ENCODE measurements around the gene PHF23.

Gene PHF23

DNA sequence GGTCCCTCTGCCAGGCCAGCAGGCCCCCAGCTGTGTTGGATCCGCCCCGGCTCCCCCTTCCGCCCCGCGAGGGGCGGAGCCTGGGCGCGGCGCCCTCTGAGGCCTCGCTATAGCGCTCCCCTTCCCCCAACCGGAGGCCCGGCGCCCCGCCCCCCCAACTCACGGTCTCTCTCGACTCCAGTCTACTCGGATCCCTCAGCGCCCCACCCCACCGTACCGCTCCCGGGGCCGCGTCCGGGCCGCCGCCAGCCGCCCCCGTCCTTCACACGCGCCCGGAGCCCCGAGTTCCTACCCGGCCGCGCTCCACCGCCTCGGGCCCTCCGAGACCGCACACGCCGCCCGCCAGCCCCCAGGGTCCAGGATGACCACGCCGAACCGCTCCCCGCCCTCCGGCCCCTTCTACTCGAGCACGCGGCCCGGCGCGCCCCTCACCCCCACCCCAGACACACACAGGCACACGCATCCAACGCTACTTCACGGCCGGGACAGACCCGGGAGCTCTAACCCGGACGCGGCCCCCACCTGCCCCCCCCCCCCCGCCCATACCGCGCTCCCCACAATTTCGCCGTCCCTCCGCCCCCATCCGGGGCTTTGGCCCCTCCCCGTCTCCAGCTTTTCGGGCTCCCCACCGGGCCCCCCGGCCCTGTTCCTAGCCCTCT is 1.4 kb downstream of the PHF23 start:
- DNase-seq, result peak; percentile 78

DNA sequence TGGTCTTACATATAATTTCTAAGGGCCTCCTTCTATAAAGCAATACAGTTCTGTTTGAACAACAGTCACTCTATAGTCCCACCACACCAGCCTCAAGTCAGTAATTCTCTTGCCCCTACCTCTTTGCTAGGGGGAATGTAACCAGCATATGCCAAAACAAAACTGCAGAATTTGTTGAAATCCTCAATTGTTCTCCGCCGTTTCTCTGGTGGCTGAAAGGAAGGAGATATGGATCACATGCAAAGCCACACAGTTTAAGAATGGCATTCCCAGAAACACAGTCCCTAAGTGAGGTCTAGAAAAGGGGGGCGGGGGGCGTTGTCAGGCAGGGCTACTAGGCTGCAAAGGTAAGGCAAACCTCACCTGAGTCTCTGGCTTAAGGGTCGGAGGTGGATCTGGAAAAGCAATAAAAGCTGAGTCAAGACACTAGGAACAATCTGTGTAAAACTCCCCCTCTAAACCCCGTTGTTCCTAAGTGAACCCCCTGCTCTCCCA is 1.9 kb downstream of the PHF23 start:
- no peak for DNase-seq

DNA sequence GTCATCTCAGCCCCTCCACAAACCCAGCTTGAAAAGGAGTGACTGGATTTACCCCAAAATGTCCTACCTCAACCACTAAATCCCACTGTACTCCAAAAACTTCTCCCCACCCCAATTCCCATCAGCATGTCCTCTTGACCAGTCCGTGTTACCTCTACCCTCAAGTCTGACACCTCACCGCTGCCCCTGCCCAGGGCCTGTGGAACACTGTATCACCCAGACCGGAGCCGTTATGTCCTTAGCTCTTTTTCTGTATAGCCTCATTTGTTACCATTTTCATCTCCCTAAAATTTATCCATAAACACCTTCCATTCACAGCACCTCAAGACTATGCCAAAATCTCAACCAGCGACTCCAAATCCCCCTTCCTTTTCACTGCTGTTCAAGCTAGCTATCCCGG is 2.4 kb downstream of the PHF23 start:
- no peak for DNase-seq

DNA sequence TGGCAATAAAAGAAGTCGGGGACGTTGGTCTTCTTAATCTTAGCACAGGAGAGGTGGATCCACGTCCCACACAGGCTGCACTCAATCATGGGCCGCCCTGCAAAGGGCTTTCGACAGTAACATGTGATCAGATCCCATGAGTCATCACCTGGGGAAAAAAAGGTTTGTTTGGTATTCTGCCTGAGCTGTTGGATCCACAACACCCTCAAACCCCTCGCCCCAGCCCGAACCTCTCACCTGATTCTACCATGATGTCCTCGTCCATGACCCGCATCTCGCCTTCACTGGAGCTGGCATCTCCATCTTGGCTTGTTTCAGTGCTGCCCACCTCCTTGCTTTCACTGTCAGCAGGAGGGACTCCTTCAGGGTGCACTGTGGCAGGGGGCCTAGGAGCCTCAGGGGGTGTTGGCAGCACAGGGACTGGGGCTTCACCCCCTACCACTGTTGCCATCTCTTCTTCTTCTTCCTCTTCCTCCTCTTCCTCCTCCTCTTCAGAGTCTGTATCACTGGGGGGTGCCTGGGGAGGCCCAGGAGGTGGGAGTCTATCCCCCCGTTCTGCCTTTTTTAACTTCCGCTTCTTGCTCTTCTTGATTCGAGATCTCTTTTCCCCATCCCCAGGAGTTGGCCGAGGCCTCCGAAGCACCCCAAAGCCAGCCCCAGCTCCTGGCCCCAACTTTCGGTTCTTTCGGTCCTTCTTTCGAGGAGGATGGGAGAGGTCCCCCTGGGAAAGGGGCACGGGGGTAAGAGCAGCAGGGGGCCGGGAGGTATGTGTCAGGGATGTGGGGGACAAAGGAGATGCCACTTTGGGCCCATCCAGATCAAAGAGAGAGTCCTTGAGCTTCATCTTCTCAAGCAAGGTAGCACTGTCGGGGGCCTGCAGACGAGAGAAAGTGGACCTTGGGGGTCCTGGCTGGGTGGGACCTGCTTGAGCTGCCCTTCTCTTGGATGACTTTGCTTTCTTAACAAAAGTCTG is 3.3 kb downstream of the PHF23 start:
- no peak for DNase-seq

DNA sequence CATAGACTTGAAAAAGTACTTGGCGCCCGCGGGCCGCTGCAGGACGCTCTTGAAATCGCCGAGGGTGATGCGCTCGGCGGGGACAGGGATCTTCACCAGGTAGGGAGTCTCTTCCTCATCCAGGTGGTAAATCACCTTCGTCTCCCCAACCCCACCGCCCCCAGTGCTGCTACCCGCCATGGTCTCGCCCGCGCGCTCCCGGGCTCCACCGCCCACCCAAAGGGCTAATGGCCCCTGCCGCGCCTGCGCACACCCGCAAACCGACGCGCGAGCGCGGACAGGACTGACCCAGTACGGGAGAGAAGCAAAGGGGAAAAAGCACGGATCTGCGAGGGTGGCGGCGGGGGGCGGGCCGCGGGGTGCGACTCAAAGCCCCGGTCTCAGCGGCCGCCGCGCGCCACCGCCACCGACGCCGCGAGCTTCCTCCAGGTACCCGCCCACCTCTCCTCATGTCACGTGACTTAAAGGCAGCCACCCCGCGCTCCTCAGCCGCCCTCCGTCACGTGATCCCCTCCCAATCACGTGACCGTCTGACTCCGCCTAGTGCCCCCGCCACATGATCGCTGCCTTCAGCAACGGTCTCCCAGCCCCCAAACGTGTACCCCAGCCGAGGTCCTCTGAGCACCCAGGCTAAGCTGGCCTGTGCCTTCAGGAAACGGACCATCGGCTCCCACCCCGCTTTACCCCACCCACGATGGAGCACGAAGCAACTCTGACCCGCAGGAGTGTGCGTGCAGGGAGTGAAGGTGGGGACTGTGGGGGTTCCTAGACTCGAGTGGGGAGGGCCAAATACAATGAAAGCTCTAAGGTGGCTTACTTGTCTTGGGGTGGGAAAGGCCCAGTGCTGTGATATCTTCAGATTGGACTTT is 4.9 kb downstream of the PHF23 start, which contains the start of gene DVL2:
DVL2 (minus strand) TSS at position 435 of the 869 bp plus-strand sequence; CDS start at position 180, 255 bp downstream.
- peak; percentile 91 for DNase-seq

DNA sequence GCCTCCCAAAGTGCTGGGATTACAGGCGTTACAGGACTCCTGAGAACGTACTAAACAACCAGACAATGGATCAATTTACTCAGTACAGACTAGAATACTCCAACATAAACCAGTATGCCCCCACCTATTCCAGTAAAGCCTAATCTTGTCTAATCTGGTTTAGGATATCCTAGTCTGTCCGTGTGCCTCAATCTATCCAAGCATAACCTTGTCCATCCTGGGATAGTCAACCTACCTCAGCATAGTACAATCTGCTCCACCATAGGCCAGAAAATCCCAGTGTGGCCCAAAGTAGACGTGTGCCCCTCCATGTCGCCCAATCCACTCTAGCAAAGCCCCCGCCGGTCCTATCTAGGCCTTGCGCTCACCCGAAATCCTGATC is 5.6 kb downstream of the PHF23 start:
- no peak for DNase-seq

DNA sequence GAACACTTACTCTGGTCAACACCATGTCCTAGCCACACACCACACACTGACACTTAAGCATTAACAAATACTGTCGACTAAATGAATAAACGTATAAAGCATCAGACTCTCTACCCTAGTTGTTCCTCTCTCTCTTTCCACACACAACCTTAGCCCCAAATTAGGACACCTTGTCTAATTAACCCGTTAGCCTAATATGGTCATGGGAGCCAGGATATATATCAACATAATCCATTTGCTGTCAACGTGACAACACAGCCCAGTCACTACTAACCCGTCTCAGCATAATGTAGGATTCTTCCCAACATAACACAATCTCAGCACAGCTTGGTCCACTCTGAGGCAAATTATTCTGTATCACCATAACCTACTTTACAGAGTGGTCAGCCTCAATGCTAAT is 7.1 kb downstream of the PHF23 start:
- no peak for DNase-seq

DNA sequence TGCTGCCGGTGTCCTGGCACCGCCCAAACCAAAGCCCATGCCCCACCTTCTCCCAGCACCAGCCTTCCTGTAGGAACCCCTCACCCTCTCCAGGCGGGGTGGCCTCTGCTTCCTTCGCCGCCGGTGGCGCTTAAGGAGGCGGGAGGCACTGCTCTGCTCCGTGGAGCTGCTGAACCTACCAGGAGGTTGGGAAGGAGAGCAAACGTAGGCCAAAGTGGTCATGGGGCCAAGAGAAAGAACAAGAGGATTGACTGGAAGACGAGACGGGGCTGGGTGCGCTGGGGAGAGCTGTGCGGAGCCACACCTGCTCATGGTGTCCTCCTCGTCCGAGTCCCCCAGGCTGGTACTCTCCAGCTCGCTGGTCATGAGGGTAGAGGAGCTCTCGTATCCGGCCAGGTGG is 9.8 kb downstream of the PHF23 start:
- no peak for DNase-seq

DNA sequence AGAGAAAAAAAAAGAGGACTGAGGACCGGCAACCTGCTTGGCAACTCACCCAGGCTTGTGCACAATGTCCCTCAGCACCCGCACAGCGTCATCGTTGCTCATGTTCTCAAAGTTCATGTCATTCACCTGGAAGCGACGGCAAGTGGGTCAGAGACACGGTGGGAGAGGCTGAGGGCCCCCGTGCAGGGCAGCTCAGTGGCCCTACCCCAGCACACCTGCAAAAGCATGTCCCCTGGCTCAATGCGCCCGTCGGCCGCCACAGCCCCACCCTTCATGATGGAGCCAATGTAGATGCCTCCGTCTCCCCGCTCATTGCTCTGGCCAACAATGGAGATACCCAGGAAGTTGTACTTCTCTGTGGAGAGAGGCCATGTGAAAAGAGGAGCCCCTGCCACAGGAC is 10.3 kb downstream of the PHF23 start:
- no peak for DNase-seq

DNA sequence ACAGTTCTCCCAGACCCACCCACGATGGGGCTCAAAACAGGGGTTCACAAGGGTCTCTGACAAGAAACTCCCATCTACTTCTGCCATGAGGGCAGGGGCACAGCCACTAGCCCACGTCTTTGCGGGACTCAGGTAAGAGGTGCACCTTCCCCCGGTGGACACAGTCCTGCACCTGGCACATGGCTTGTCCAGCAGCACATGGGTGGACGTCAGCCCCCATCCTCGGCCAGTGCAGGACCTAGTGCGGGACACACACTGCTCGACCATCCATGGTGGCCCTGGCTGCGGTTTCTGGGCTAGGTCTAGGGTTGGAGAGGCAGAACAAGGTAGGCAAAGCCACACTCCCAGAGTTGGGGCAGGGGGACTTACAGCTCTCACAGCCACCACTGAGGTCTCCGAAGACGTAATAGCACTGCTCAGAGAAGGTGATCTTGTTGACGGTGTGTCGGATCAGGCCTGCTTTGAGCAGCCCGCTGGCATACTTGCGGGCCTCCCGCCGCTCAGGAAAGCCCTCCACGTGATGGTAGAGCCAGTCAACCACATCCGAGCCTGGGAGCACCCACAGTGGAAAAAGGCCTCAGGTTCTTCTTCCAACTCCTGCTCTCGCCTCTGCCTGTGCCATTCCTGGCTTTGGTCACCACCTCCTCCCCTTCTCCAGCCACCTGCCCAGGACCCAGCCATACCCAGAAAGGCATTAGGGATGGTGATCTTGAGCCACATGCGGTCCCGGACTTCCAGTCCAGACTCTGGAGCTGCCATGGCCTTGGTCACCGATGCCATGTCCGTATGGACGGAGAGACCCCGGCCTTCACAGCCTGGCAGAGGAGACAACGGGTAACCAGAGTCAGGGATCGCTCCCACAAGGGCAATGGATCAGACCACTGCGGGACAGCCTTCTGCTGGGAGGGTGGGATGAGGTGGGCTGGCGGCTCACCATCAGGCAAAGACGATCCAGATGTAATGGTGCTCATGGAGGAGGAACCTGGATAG is 12.2 kb downstream of the PHF23 start:
- DNase-seq, result no peak

DNA sequence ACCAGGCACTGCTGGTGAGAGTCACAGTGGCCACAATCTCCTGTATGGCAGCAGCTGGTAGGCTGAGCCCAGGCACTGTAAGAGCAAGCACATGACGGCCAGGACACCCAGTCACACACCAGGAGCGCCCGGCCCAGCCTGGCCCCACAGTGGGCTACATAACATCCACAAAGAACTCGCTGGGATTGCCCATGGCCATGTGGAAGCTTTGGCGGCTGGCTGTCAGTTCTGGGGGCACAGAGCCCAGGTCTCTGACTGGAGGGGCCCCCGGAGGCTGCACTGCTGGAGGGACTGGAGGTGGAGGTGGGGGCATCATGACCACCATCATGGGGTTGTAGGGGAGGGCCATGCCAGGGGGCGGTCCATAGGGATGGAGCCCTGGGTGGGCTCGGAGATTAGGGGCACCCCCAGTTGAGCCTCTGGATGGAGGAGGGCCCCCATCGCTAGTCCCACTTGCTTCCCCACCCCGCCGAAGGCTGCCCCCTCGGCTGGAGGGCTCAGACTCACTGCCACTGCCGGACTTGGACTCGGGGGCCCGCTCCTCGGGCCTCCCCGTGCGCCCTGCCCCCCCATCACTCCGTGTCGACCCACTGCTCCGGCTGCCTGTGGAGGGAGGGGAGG is 13.4 kb downstream of the PHF23 start:
- DNase-seq, result no peak

DNA sequence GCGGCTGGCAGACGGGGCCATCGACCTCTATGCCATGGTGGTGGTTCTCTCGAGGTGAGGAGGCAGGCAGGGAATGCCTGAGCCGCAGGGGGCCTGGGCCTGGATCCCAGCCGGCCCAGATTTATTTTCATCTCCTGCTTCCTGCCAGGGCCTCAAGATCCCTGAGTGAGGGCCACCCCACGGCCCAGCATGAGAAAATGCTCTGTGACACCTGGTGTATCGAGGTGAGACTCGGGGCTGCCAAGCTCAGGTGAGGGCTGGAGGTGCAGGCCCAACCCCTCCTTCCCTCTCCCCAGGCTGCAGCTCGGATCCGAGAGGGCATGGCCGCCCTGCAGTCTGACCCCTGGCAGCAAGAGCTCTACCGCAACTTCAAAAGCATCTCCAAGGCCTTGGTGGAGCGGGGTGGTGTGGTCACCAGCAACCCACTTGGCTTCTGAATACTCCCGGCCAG is 14.6 kb downstream of the PHF23 start:
- DNase-seq, result no peak

DNA sequence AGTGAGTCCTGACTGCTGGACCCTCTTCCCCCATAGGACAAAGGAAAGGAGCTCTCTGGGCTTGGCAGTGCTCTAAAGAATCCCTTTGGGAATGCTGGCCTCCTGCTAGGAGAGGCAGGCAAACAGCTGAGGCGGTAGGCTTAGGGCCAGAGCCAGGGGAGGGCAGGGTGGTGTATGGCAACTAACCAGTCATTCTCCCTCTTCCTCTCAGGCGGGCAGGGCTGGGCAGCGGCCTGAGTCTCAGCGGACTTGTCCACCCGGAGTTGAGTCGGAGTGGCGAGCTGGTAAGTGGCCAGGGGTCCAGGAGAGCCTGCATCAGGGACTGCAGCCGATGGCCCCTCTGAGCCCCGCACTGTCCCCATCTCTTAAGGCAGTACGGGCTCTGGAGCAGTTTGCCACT is 15.1 kb downstream of the PHF23 start:
- no peak for DNase-seq

DNA sequence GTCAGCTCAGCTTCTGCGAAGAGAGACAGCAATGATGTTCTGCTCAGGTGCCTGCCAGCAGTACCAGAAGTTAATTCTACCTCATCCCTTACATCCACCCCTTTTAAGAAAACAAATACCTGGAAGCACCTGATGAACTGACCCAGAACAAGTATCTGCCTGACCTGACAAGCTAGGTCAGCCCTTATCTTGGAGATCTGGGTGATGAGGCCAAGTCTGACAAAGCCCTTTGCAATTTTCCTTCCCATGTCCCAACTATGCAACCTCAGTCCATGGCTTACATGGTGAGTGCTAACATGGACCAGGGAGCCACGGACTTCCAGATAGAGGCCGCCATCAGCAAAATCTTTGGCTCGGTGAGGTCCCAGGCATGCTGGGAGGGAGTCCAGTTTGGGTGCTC is 15.9 kb downstream of the PHF23 start:
- no peak for DNase-seq

DNA sequence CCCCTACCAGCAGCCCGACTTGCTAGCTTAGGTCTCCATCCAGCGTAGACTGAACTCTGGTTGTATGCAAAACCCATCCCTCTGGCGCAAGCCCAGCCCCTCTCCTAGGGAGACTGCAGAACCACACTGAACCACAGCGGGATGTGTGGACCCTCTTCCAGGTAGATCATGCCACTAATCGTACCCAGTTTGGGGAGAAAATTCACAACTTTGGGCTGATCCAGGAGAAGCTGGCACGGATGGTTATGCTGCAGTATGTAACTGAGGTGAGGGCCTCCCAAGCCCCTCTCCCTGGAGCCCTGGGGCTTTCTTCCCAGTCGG is 16.3 kb downstream of the PHF23 start:
- DNase-seq, result no peak

DNA sequence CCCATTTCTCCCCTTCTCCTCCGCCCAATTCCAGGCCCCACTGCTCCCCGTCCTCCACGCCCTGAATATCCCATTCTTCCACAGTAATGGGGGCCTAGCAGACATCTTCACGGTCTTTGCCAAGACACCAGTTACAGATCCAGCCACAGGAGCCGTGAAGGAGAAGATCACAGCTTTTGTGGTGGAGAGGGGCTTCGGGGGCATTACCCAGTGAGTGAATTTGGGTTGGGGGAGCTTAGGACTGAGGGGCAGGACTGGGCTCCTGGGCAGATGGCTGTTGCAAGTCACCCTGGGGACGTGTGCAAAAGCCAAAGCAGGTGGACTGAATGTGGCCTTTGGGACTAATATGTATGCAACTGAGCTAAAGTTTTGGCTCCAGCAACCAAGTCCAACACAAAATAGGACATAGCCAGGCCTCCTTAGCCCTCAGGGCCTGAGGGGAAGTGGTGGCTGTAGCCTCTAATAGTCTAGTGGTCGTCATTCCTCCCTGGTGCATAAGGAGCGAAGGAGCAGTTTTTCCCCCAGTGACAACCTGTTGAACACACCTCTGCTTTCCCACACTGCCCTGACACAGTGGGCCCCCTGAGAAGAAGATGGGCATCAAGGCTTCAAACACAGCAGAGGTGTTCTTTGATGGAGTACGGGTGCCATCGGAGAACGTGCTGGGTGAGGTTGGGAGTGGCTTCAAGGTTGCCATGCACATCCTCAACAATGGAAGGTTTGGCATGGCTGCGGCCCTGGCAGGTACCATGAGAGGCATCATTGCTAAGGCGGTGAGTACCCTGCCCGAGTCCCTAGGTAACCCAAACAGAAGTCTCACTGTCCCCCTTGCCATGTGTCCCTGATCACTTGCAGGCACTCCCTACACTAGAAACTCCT is 16.9 kb downstream of the PHF23 start:
- no peak for DNase-seq

DNA sequence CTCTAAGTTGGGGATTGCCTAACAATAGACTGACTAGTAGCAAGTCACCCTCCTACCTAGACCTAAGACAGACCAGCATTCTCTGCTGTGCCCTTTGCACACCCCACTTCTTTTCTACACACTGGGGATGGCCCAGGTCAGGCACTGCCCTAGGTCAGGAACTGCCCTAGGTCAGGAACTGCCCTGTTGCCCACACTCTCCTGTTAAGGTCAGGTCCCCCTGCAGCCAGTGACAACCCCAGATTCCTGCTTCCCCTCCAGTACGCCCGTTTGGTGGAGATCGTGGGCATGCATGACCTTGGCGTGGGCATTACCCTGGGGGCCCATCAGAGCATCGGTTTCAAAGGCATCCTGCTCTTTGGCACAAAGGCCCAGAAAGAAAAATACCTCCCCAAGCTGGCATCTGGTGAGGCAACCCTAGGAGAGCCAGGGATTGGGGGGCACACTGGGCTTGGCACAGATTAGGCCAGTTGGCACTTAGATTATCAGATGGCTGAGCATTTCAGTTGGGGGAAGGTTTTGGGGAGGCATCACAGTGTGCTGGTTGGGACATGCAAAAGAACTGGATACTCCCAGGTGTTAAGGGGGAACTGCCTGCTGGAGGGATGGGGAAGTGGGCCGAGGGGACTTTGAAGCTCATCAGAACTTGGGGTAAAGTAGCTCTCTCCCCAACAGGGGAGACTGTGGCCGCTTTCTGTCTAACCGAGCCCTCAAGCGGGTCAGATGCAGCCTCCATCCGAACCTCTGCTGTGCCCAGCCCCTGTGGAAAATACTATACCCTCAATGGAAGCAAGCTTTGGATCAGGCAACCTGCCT is 17.8 kb downstream of the PHF23 start:
- no peak for DNase-seq

DNA sequence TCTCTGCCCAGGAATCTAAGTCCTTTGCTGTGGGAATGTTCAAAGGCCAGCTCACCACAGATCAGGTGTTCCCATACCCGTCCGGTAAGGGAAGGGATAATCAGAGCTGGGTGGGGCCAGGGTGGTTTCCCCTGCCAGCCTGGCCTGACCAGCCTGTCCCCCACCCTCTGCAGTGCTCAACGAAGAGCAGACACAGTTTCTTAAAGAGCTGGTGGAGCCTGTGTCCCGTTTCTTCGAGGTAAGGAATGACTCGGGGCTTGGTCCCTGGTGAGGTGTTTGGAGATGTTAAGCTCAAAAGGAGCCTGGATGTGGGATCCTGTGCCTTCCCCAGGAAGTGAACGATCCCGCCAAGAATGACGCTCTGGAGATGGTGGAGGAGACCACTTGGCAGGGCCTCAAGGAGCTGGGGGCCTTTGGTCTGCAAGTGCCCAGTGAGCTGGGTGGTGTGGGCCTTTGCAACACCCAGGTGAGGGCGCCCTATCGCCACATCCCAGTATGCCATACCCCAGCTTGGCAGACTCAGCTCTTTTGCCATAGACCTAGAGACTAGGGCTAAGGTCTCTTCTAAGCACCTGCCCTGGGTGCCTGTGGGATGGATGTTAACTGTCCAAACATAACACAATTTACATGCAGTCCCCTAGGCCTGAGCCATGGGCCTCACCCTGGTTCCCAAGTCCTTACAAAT is 18.5 kb downstream of the PHF23 start:
- peak; percentile 82 for DNase-seq

Measured in RPMI8226 (cell line).